Activated CD4-positive, alpha-beta memory T cell treated with anti-CD3 and anti-CD28 coated beads for 36 hours (primary cell): ENCODE data around the gene RIC8B. TPM values are rescaled to one million over a fixed set of nuclear protein-coding genes. Genes with fewer than 3 reads are reported as not detected.

ENCODE experiments used
- CTCF ChIA-PET: fragments of 350-600 bp; sonication (Branson Sonifier 250); formaldehyde crosslinking; loops from one replicate; lab custom pipeline; 2021; ENCODE audit warnings: antibody characterized with exemption, inconsistent platforms; lab: Charles Lee
- POLR2A ChIA-PET: fragments of 350-600 bp; sonication (Branson Sonifier 250); formaldehyde crosslinking; loops from one replicate; lab custom pipeline; 2021; ENCODE audit warnings: antibody characterized with exemption; lab: Charles Lee
- DNase-seq: peaks from one replicate; pipeline ENCODE4 v3.0.0-alpha.2; 2020
- H3K27ac Mint-ChIP-seq: one replicate; pipeline ENCODE4 v1.8.0; 2021; ENCODE audit warnings: mixed read lengths
- H3K27me3 Mint-ChIP-seq: one replicate; pipeline ENCODE4 v1.8.0; 2021; ENCODE audit warnings: mixed read lengths
- H3K36me3 Mint-ChIP-seq: one replicate; pipeline ENCODE4 v1.8.0; 2021; ENCODE audit warnings: mixed read lengths
- H3K4me1 Mint-ChIP-seq: one replicate; pipeline ENCODE4 v1.8.0; 2021; ENCODE audit warnings: low read depth, mixed read lengths
- H3K4me3 Mint-ChIP-seq: one replicate; pipeline ENCODE4 v1.8.0; 2021; ENCODE audit warnings: mild to moderate bottlenecking, mixed read lengths
- H3K9me3 Mint-ChIP-seq: one replicate; pipeline ENCODE4 v1.8.0; 2021; ENCODE audit warnings: mixed read lengths
- intact Hi-C: fragments of 100-400 bp; cut with micrococcal nuclease; formaldehyde crosslinking; loops from one replicate; pipeline ENCODE4 v1.15.1; 2023
- total RNA-seq, 2 experiments: library from RNA; stranded (reverse); gene quantifications; one replicate each; pipeline ENCODE4 v1.2.3, GENCODE V29; 2021

The RIC8B gene
- total RNA-seq, 2 experiments from 2014 or later: 9.7 to 9.9 TPM

GRCh38 chr12:106780010-106780631, 5.6 kb downstream of the RIC8B start:
- CTCF ChIA-PET: no interaction called here
- Mint-ChIP-seq H3K27ac (no peak overlapping the region), H3K4me1 (peaks cover 30% of the 10 kb centered on the region), H3K36me3 (peaks cover 7% of the 10 kb centered on the region), H3K9me3 (no peaks in the 10 kb centered on the region), H3K27me3 (no peaks in the 10 kb centered on the region), H3K4me3 (no peak overlapping the region)
- DNase-seq: no peak
- intact Hi-C loops: no loop called here
- POLR2A ChIA-PET: no interaction called here

- intact Hi-C loops: no loop called here
- DNase-seq: no peak
- H3K36me3 Mint-ChIP-seq: peaks cover 20% of the 10 kb centered on the region
Observed at GRCh38 chr12:106782619-106783018, 8.1 kb downstream of the RIC8B start.

GRCh38 chr12:106783515-106783914, 9.0 kb downstream of the RIC8B start:
- no peaks in the 10 kb centered on the region for H3K27me3 Mint-ChIP-seq
- CTCF ChIA-PET: no interaction called here
- no peak overlapping the region for H3K27ac Mint-ChIP-seq
- H3K9me3 Mint-ChIP-seq: no peaks in the 10 kb centered on the region
- POLR2A ChIA-PET: no interaction called here
- peaks cover 9% of the 10 kb centered on the region for H3K4me1 Mint-ChIP-seq
- H3K36me3 Mint-ChIP-seq: peaks cover 28% of the 10 kb centered on the region
- intact Hi-C loops: no loop called here
- no peak for DNase-seq
- no peak overlapping the region for H3K4me3 Mint-ChIP-seq

More at GRCh38 chr12:106782619-106783018, 8.1 kb downstream of the RIC8B start:
- no peak overlapping the region for H3K27ac Mint-ChIP-seq
- peaks cover 11% of the 10 kb centered on the region for H3K4me1 Mint-ChIP-seq
- H3K27me3 Mint-ChIP-seq: no peaks in the 10 kb centered on the region
- H3K9me3 Mint-ChIP-seq: no peaks in the 10 kb centered on the region
- CTCF ChIA-PET: no interaction called here
- POLR2A ChIA-PET: no interaction called here
- H3K4me3 Mint-ChIP-seq: no peak overlapping the region

GRCh38 chr12:106790020-106790419, 15.5 kb downstream of the RIC8B start:
- POLR2A ChIA-PET: no interaction called here
- no peaks in the 10 kb centered on the region for H3K27me3 Mint-ChIP-seq
- no peak overlapping the region for H3K27ac Mint-ChIP-seq
- H3K9me3 Mint-ChIP-seq: no peaks in the 10 kb centered on the region
- H3K4me1 Mint-ChIP-seq: peaks cover 2% of the 10 kb centered on the region
- peaks cover 40% of the 10 kb centered on the region for H3K36me3 Mint-ChIP-seq
- CTCF ChIA-PET: interaction anchor here (0.9 to 1.6 kb wide), 3 partner anchors 14 to 130 kb away, joined by 3 to 4 read pairs (median 3); no protein-coding TSS in a partner anchor
- H3K4me3 Mint-ChIP-seq: no peak overlapping the region
- DNase-seq: no peak
- intact Hi-C loops: no loop called here

- Mint-ChIP-seq H3K27ac (no peak overlapping the region), H3K36me3 (peaks cover 33% of the 10 kb centered on the region), H3K4me1 (peaks cover 2% of the 10 kb centered on the region), H3K27me3 (no peaks in the 10 kb centered on the region), H3K4me3 (no peak overlapping the region), H3K9me3 (no peaks in the 10 kb centered on the region)
- POLR2A ChIA-PET: no interaction called here
- intact Hi-C loops: no loop called here
- CTCF ChIA-PET: no interaction called here
- DNase-seq: no peak
Observed at GRCh38 chr12:106791531-106791930, 17.0 kb downstream of the RIC8B start.

- Mint-ChIP-seq H3K27me3 (no peaks in the 10 kb centered on the region), H3K4me3 (no peak overlapping the region), H3K9me3 (no peaks in the 10 kb centered on the region), H3K27ac (no peak overlapping the region), H3K4me1 (peaks cover 6% of the 10 kb centered on the region), H3K36me3 (peaks cover 13% of the 10 kb centered on the region)
- CTCF ChIA-PET: interaction anchor here (1.3 kb wide), 1 partner anchor 47 kb away, joined by 3 read pairs; no protein-coding TSS in a partner anchor
- DNase-seq: no peak
- POLR2A ChIA-PET: no interaction called here
- intact Hi-C loops: no loop called here
Observed at GRCh38 chr12:106794369-106794768, 19.9 kb downstream of the RIC8B start.

GRCh38 chr12:106801167-106801708, 26.8 kb downstream of the RIC8B start:
- Mint-ChIP-seq H3K4me3 (no peak overlapping the region), H3K27ac (no peak overlapping the region), H3K4me1 (peaks cover 10% of the 10 kb centered on the region), H3K36me3 (peaks cover 13% of the 10 kb centered on the region), H3K27me3 (no peaks in the 10 kb centered on the region), H3K9me3 (no peaks in the 10 kb centered on the region)
- ChIA-PET POLR2A (no interaction called here), CTCF (interaction anchor here (1.6 kb wide), 1 partner anchor 40 kb away, joined by 6 read pairs; no protein-coding TSS in a partner anchor)
- intact Hi-C loops: no loop called here
- no peak for DNase-seq

GRCh38 chr12:106801830-106802533, 27.5 kb downstream of the RIC8B start:
- Mint-ChIP-seq H3K27ac (no peak overlapping the region), H3K36me3 (peaks cover 15% of the 10 kb centered on the region), H3K27me3 (no peaks in the 10 kb centered on the region), H3K4me3 (no peak overlapping the region), H3K4me1 (peaks cover 10% of the 10 kb centered on the region), H3K9me3 (no peaks in the 10 kb centered on the region)
- CTCF ChIA-PET: no interaction called here
- intact Hi-C loops: no loop called here
- POLR2A ChIA-PET: no interaction called here
- DNase-seq: no peak

GRCh38 chr12:106804668-106805067, 30.2 kb downstream of the RIC8B start:
- peaks cover 6% of the 10 kb centered on the region for H3K4me1 Mint-ChIP-seq
- no peak overlapping the region for H3K4me3 Mint-ChIP-seq
- H3K27ac Mint-ChIP-seq: no peak overlapping the region
- DNase-seq: no peak
- ChIA-PET CTCF (no interaction called here), POLR2A (no interaction called here)
- H3K27me3 Mint-ChIP-seq: no peaks in the 10 kb centered on the region
- peaks cover 15% of the 10 kb centered on the region for H3K36me3 Mint-ChIP-seq
- H3K9me3 Mint-ChIP-seq: no peaks in the 10 kb centered on the region
- intact Hi-C loops: no loop called here

GRCh38 chr12:106814714-106815113, 40.2 kb downstream of the RIC8B start:
- Mint-ChIP-seq H3K4me1 (no peaks in the 10 kb centered on the region), H3K27me3 (no peaks in the 10 kb centered on the region), H3K4me3 (no peak overlapping the region), H3K36me3 (peaks cover 5% of the 10 kb centered on the region), H3K9me3 (no peaks in the 10 kb centered on the region), H3K27ac (no peak overlapping the region)
- POLR2A ChIA-PET: no interaction called here
- CTCF ChIA-PET: no interaction called here
- intact Hi-C loops: no loop called here
- DNase-seq: no peak

GRCh38 chr12:106815741-106816140, 41.3 kb downstream of the RIC8B start:
- Mint-ChIP-seq H3K27me3 (no peaks in the 10 kb centered on the region), H3K4me3 (no peak overlapping the region), H3K27ac (no peak overlapping the region), H3K9me3 (no peaks in the 10 kb centered on the region), H3K36me3 (peaks cover 5% of the 10 kb centered on the region), H3K4me1 (no peaks in the 10 kb centered on the region)
- CTCF ChIA-PET: no interaction called here
- intact Hi-C loops: no loop called here
- DNase-seq: no peak
- POLR2A ChIA-PET: no interaction called here

GRCh38 chr12:106816231-106816630, 41.7 kb downstream of the RIC8B start:
- intact Hi-C loops: no loop called here
- ChIA-PET POLR2A (interaction anchor here (0.6 kb wide), 1 partner anchor 502 kb away, joined by 4 read pairs; no protein-coding TSS in a partner anchor), CTCF (no interaction called here)
- Mint-ChIP-seq H3K4me3 (no peak overlapping the region), H3K27ac (no peak overlapping the region), H3K27me3 (no peaks in the 10 kb centered on the region), H3K36me3 (peaks cover 9% of the 10 kb centered on the region), H3K4me1 (peaks cover 4% of the 10 kb centered on the region), H3K9me3 (no peaks in the 10 kb centered on the region)
- DNase-seq: no peak
